GM19099 (cell line): ENCODE data around the gene RERG.

Experiments
- POLR2A ChIP-seq: IDR thresholded peaks from 3 replicates; pipeline ENCODE4 v1.6.1; 2011; ENCODE audit warnings: low read depth; ENCODE audit not compliant: insufficient read length; ENCODE audit errors: extremely low read depth

Gene RERG

DNA sequence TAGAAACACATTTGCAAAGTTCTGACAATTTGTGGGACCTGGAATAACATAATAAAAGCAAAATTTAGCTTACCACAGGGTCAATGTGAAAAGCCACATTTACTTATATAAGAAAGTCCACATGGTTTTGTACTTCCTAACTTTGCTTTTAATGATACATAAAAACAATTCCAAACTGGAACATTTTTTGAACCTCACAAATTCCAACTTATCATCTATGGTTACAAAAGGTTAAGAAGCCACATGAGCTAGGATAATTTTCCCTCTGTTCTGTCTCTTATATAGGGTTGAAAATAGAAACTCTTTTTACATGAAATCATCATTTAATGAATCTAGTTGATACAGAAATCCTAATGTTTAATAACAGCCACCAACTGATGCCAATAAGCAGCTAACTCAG, 8.9 kb upstream of the RERG start:
- TF ChIP-seq POLR2A: no peak

DNA sequence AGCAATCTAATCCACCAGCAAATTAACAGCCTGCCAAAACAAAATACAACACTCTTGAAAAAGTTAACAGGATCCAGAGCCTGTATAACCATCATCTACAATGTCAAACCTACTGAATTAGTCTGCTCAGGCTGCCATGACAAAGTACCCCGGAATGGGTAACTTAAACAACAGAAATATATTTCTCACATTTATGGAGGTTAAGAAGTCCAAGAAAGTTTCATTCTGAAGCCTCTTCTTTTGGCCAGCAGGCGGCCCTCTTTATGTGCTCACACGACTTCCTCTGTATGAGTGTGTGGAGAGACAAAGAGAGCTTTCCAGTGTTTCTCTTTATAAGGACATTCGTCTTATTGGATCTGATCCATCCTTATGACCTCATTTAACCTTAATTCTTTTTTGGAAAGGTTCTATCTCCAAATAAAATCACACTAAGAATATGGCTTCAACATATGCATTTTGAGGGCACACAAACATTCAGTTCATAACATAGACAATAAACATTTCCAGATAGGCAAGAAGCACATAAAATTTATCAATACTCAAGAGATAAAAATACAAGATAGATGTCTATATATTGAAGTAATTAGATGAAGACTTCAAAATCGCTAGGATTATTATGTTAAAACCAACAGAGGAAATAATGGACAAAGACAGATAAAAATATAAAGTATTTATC, 5.9 kb upstream of the RERG start:
- no peak for TF ChIP-seq POLR2A

DNA sequence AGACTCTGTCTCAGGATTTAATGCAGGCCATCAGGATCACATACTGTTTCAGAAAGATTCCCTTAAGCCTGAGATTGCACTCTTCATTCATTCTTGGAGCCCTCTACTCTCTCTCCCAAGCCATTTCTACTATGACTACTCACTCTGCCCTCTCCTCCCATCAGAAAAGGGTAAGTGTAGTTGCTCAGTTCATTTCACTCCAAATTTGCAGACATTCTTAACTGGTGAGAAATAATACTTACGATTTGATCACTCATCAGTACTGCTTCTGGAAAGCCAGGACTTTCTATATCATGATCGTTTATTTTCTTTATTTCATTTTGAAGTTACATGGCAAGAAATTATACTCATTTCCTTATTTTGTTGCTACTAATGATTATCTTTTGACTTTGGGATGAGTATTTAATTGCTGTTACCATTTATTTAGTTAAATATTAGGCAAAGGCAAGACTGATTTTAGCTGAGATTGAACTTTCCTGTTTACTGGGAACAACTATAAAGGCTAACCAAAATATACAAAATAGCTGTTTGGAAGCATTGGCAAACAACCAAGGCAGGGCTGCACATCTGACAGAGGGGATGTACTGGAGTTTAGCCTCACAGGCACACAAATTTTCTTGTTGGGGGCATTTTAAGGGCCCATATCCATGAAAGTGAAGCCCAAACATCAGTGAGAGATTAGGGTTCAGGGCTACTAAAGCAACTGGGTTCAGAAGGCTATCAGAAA, 4.1 kb upstream of the RERG start:
- TF ChIP-seq POLR2A: no peak

- TF ChIP-seq POLR2A: no peak
Observed at GRCh38 chr12:15222219-15222618, 1.0 kb upstream of the RERG start.

DNA sequence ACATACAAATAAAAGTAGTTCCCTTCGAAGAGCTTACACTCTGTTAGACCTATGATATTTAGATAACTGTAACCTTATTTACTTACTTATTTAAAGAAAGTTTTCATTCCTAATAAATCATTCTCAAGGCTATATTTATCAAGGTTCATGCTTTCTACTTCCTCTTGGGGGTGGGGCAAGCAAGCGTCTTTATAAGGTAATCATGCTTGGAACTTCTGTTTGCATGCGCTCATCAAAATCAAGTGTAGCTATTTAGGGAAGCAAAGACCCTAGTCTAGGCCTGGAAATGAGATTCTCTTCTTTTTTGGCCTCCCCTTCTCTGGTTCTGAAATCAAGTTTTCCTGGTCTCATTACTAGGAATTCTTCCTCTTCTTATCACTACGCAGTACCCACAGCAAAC, 766 bp downstream of the RERG start:
- TF ChIP-seq POLR2A: no peak

- TF ChIP-seq POLR2A: no peak
Observed at GRCh38 chr12:15218794-15219193, 2.4 kb downstream of the RERG start.

DNA sequence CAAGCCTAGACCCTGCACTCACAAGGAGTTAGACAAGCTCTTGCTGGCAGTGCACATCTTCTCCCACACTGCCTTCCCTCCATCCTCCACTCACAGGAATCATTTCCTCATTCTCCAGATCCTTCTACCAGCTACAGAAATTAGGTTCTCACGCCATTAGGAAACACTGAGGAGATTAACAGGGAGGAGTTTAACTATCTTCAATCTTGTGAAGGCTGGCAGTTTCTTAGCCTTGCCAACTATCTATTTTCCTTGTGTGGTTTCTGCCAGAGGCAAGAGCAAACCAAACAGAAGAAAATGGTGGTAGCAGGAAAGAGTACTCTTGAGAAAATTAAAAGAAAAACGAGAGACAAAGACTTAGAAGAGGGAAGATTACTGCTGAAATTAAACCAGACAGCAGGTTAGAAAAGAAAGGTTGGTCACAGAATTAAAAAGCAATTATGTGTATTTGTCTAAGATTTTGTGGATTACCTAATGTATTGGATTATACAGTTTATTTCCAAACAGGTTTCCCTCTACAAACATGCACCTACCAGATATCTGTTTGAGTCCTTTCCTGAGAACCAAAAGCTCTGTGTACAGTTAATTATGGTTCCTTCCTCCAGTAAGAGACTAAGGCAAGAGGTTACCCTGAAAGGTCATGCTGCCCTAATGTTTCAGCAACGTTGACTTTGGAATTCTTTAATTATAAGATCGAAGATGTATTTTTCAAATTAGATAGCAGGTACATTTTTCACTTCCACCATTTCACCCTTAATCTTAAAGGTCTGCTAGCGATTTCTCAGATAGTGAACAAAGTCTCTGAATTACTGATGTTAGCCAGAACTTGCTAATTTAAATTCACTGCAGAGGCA, 5.0 kb downstream of the RERG start:
- TF ChIP-seq POLR2A: no peak

DNA sequence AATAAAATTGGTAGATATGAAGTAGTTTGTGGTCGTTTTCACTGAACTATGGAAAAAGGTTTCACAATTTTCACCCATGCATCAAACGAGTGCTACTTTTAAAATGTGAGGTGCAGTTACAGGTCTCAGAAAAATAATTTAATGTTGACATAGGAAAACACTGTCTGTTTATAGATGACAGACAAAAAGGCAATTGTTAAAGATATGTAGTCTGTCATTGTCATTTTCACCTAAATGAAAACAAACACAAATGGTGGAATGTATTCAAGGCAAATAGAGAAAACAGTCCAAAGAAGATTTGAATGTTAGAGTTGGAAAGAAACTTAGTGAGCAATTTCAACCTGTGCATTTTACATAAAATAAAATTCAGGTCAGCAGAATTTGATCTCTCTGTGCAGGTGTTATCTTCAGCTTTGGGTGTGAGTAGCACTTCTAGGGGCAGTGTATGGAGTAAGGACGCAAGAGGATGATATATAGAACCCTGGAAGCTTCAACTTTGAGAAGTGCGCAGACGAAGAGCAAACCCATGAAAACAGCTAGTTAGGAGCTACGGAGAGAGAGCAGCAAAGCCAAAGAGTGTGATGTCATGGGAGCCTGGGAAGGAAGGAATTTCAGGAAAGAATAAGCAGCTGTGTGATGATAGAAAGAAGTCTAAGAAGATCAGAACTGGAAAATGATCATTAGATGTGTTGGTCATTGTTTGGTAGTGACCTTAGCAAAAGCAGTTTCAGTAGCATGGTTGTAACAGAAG, 6.2 kb downstream of the RERG start:
- no peak for TF ChIP-seq POLR2A

DNA sequence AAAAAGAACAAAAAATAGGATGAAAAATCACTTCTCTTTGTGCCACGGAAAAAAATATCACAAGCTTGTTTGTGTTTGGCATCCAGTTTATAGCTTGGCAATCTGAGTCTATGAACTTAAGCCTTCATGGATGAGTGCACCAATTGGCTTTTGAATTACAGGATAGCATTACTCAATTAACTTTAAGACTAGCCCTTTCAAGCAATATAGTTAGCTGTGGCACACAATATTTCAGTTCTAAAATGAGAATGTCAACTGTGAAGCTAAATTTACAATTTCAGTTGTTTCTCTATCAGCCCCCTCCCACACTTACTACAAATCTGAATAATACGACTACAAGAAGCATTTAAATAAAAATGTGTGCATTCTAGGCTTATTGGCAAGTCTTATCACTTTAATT, 8.3 kb downstream of the RERG start:
- TF ChIP-seq POLR2A: no peak

DNA sequence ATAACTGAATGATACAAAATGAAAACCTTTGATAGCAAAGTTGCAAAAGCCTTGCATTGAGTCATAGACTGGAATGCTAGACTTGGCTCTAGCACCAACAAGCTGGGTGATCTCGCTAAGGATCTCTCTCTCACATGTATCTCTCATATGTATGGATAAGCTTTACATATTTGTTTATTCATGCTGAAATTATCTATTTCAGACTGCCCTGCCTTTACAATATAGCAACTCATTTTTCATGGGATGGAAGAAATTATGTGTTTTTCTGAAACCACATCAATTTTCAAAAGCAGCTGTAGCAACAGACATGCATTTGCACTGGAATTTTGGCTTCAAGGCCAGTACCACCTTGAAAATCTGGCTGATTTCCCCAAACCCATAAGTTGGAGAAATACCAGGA, 11.4 kb downstream of the RERG start:
- no peak for TF ChIP-seq POLR2A

DNA sequence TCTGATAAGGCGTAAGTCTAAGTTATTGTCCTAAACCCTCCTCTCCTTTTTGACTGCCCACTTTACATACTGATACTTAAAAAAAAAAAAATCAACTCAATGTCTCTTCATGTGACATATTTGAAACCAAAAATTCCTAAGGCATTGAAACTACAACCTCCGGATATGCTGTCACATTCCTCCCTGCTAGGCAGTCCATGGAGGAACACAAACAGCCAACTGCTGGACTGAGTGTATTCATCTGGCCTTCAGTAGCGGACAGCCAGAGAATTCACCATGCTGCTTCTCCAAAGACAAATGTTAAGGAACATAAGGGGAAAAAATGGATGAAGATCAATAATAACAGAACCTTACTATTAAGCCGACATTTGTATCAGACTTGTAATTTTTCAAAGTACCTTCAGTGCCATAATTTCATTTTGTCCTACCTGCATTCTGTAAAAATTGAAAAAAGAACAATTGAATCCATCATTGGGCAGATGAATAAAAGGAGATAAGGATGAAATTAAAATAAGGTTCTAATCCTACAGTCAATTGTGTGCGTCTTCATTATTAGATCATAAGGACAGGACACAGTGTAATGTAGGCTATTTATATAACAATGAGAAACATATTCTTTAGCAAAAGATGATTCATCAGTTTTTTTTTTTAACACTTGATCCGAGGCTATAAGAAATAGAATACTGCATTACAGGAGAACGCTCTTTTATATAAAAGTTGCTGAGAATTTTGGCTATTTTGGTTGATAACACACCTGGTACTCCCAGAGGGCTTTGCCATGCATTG, 12.2 kb downstream of the RERG start:
- no peak for TF ChIP-seq POLR2A

- no peak for TF ChIP-seq POLR2A
Observed at GRCh38 chr12:15208140-15208539, 13.1 kb downstream of the RERG start.

- TF ChIP-seq POLR2A: no peak
Observed at GRCh38 chr12:15206831-15207389, 14.3 kb downstream of the RERG start.

DNA sequence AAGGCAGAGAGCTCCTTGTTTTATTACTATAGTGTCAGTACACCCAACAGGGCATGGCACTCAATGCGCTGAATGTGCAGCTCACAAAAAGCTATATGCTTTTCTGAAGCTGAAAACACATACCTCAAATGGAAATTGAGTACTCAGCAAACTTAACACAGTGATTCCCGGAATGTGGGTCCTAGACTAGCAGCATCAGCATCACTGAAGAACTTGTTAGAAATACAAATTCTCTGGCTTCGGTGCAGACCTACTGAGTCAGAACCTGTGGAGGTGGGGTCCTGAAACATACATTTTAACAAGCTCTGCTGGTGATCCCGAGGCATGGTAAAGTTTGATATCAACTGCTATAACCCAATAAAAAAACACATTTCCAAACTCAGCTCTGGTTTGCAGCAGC, 14.9 kb downstream of the RERG start:
- TF ChIP-seq POLR2A: no peak
